ENCODE results near the gene MIF.
A peak's percentile ranks its signal among the peaks of the same experiment; 100 is the strongest.

Gene MIF

DNA sequence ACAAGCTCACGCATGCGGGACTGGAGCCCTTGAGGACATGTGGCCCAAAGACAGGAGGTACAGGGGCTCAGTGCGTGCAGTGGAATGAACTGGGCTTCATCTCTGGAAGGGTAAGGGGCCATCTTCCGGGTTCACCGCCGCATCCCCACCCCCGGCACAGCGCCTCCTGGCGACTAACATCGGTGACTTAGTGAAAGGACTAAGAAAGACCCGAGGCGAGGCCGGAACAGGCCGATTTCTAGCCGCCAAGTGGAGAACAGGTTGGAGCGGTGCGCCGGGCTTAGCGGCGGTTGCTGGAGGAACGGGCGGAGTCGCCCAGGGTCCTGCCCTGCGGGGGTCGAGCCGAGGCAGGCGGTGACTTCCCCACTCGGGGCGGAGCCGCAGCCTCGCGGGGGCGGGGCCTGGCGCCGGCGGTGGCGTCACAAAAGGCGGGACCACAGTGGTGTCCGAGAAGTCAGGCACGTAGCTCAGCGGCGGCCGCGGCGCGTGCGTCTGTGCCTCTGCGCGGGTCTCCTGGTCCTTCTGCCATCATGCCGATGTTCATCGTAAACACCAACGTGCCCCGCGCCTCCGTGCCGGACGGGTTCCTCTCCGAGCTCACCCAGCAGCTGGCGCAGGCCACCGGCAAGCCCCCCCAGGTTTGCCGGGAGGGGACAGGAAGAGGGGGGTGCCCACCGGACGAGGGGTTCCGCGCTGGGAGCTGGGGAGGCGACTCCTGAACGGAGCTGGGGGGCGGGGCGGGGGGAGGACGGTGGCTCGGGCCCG is at the start of gene MIF:
Gene MIF (plus strand): TSS at position 439 of the 765 bp plus-strand sequence. CDS start 92 bp downstream, at position 531.
- no peak for FAIRE-seq
- peak; percentile 85 for DNase-seq (ENCODE audit: insufficient read length, low spot score)
- peak; percentile 86 for TF ChIP-seq POLR2A (IDR thresholded peaks at IDR 0.05; ENCODE audit: low read depth, low read length)

DNA sequence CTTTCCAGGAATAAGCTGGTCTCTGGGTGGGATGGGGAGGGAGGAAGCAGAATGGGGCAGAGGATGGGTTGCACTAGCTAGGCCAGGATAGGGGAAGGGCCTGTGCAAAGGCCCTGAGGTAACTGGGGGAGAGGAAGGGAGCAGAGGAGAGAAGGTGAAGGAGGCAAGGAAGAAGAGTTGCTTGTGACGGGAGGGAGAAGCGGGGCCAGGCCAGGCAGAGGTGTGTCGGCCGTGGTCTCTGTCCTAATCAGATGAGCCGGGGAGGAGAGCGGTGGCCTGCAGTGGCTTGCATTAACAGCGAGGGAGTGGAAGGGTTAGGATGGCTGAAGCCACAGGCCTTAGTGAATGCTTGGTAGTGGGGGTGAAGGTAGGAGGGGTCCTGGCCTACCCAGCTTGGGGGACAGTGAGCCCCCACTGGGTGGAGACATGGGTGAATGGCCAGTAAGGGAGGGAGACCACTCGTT is 49.4 kb upstream of the MIF start:
- no peak for TF ChIP-seq POLR2A (IDR thresholded peaks at IDR 0.05; ENCODE audit: low read depth, low read length)
- DNase-seq (ENCODE audit: insufficient read length, low spot score) = no peak
- FAIRE-seq = no peak

DNA sequence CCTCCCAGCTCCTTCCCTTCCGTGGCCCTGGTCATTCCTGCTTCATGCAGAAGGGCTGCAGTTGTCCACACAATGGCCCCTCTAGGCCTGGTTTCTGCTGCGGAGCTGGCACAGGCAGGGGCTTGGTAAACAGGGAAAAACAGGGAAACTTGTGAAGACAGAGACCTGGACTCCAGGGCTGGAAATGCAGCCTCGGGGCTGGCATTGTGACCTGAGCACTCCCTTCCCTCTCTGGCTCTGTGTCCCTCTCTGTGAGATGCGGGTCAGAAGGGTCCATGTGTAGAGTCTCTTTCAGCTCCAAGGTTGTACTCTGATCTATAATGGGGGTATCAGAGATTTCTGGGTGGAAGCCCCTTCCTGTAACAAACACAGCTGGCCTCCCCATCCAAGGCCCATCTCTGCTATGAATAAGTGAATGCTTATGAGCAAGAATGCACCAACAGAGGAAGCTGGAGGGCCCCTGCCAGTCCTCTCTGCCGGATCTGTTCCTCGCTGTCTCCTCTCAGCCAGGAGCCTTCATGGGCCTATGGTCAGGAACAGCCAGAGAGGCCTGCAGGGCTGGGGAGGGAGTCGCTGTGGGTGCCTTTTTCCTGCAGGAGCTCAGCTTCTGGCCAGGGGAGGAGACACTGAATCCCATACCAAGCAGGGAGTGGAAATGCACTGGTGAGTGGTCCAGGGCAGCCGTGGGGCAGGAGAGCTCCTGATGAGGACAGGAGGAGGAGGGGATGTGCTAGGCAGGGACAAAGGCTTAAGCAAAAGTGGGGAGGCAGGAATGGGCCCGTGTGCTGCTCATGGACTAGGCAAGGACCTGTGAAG is 48.7 kb upstream of the MIF start:
- DNase-seq (ENCODE audit: insufficient read length, low spot score) = no peak
- FAIRE-seq = no peak
- no peak for TF ChIP-seq POLR2A (IDR thresholded peaks at IDR 0.05; ENCODE audit: low read depth, low read length)

DNA sequence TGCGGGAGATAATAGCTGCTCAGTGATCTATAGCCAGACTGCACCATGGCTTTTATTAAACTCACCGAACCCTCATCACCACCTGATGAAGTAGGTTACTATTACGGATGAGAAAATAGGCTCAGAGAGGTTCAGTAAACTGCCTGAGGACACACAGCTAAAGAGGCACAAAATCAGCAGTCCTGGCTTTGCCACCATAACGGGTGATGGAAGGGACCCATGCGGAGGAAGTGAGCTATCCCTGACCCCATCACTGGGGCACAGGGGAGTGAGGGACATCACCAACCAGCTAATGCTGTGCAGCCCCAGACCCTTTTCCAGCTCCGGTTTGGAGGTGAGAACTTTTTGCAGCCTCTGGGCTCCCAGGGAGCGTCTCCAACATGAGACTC is 48.1 kb upstream of the MIF start:
- DNase-seq (ENCODE audit: insufficient read length, low spot score) (no peak), FAIRE-seq (no peak)
- no peak for TF ChIP-seq POLR2A (IDR thresholded peaks at IDR 0.05; ENCODE audit: low read depth, low read length)

DNA sequence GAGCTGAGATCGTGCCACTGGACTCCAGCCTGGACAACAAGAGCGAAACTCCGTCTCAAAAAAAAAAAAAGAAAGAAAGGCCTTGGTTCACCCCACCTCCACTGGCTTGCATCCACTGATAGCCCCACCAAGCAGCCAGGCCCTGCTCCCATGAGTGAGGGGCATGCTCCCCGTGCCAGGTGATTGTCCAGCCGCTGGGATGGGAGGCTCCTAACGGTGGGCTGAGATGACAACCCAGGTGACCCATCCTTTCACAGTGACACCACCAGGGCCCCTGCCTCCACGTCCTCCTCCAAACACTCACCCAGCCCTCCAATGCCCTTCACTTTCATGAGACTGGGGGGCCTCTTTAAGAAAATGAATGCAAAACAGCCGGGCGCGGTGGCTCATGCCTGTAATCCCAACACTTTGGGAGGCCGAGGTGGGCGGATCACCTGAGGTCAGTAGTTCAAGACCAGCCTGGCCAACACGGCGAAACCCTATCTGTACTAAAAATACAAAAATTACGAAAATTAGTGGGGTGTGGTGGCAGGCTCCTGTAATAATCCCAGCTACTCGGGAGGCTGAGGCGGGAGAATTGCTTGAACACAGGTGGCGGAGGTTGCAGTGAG is 46.8 kb upstream of the MIF start:
- DNase-seq (ENCODE audit: insufficient read length, low spot score) = no peak
- no peak for TF ChIP-seq POLR2A (IDR thresholded peaks at IDR 0.05; ENCODE audit: low read depth, low read length)
- no peak for FAIRE-seq

DNA sequence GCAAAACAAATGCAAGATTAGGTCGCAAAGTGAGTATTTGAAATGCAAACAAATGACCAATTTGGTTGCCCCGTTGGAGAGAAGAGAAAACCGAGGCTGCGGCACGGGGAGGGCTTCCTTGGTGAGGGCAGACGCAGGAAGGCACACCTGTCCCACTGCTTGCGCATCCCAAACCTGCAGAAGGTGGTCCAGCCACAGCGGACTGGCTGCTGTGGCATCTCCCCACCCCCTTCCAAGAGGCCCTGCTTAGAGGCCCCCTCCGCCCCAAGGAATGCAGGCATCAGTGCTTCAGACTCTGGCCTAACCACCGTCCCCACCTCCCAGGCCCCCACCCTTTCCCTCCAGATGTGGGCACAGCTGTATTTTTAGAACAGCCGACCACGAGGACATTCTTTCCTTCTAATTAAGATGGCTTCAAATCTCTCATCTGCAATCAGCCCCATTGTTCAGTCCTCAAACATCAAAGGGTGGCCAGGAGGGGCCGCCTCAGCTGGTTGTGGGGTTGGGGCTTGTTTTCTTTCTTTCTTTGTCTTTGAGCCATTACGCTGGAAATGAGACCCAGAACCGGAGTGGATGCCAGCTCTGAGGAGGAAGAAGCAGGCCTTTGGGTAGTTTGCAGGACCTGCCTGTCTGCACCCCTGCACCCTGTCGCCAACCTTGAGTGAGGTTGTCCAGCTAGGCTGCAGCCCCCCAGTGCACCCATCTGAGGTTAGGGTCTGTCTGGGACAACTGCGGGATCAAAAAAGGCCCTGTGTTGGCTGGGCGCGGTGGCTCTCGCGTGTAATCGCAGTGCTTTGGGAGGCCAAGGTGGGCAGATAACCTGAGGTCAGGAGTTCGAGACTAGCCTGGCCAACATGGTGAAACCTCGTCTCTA is 46.0 kb upstream of the MIF start:
- no peak for FAIRE-seq
- no peak for DNase-seq (ENCODE audit: insufficient read length, low spot score)
- TF ChIP-seq POLR2A (IDR thresholded peaks at IDR 0.05; ENCODE audit: low read depth, low read length) = no peak

DNA sequence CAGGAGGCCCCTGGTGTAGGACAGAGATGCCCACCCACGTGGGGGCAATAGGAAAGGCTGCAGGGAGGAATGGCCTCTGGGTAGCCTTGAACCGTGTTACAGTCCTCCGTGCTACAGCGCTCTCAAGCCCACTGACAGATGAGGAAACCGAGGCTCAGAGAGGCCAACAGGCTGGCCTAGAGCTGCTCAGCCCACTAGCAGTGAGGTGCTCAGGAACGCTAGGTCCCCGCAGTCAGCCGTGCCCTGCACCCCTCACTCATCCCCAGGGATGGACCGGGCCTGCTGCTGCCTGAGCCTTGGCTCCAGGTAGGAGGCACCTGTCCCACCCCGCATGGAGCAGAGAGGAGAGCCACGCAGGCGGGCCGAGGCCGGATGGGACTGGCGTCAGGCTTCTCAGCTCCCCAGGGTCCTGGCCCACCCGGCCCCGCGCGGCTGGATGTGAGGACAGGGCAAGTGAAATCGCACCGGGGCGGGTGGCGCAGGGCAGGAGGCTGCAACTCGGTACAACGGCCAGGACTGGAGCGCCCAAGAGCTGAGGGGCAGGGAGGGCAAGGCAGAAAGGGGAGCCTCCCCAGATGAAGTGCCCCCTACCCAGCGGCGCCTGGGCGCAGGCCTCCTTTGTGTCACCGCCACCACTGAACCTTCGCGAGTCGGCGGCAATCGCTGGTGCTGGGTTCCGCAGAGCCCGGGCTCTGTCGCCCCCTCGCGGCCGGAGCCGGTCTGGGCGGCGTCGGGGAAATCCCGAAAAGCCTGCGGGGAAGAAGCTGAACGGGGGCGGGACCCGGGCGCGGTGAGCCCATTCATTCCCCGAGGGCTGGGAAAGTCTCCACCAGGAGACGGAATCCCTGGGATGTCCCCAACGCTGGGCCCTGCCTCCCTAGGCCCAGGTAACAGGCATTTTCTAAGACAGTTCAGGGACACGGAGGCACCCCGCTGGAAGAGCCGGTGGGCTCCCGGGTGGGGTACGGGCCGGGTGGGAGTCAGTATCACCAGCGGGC is 44.9 kb upstream of the MIF start:
- FAIRE-seq = no peak
- TF ChIP-seq POLR2A (IDR thresholded peaks at IDR 0.05; ENCODE audit: low read depth, low read length) = no peak
- peak; percentile 80 for DNase-seq (ENCODE audit: insufficient read length, low spot score)

DNA sequence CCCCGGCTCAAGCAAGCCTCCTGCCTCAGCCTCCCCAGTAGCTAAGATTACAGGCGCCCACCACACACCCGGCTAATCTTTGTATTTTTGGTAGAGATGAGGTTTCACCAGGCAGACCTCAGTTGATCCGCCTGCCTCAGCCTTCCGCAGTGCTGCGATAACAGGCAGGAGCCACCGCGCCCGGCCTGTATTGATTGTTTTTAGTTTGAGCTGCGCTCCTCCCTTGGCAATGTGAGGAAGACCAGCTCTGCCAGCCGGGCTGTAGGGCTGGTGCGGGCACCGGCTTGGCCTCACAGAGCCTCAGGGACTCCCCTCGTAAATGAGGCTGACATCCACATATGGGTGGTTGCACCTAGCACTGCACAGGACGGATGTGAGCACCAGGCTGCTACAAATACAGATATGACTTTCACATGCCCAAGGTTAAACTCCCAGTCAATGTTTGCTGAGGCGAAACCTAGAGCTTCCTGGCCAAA is 44.0 kb upstream of the MIF start:
- DNase-seq (ENCODE audit: insufficient read length, low spot score) (no peak), FAIRE-seq (no peak)
- TF ChIP-seq POLR2A (IDR thresholded peaks at IDR 0.05; ENCODE audit: low read depth, low read length) = no peak

DNA sequence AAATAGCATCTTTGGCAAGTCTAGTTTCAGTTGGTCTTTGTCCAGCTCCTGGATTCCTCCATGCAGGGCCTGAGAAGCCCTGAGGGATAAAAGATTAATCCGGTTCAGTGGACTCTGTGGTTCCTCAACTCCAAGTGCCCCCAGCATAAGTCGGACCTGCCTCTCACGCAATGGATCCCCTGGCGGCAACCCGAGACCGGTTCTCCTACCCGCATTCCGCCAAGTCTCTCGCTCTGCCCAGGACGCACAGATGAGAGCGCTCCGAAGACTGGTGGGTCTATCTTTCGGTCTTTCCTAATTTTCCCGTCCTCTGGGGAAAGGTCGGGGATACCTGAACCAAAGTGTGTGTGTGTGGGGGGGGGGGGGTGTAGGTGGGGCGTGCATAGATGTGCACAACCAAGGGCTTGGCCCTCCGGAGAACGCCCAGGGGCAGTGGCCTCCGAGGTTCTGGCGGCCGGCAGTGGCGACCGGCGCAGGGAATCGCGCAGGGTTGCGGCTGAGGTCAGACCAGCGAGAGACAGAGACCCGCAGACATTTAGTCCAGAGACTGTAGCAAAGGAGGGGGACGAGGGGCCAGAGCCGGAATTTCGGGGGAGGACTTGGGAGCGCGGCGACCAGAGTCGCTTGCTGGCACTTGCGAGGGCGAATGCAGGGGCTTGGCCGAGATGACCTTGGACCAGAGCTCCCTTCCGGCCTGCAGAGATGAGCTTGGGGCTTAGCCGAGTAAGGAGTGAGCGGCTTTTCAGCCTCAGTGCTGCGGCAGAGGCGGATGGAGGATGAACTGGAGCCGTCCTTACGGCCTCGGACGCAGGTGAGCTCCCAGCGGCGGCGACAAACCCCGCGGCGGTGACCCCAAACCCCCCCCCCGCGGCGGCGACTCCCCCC is 37.2 kb upstream of the MIF start:
- FAIRE-seq = no peak
- no peak for TF ChIP-seq POLR2A (IDR thresholded peaks at IDR 0.05; ENCODE audit: low read depth, low read length)
- no peak for DNase-seq (ENCODE audit: insufficient read length, low spot score)

DNA sequence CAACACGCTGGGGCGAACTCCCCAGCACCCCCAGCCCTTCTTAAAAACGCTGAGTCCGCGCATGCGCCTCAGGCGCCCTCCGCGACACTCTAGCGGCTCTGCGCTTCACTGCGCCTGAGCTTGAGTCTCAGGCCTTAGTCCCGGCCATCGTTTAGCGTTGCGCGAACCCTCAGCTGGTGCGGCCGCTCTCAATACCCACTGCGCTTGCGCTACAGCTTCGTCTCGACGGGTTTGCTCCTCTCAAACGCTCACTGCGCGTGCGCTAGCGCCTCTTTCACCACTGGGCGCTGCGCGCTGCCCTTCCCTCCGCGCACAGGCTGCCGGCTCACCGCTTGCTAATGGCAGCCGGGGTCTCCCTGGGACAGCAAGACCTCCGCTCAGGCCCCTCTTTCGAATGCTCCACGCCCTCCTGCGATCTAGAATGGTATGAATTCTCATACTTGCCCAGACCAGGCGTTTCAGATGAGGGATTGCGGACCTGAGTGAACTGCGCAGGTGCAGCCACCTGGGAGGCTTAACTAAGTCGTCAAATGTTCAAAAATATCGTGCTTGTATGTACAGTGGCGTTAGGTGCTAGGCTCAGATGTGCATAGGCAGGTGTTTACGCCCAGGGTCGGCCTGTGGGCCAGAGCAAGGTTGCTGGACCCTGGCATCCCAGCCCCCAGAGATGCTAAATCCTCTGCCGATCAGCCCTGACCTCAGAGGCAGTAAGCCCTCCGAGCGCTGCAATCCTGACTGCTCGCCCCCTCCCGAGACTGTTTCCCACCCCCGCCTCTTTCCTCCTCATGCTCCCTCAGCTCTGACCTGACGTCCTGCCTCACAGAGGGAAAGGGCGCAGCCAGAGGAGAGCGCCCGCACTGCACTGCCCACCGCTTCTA is 36.3 kb upstream of the MIF start, which contains the start of gene SLC2A11:
Gene SLC2A11 (plus strand): TSS at position 270 of the 878 bp plus-strand sequence. CDS start 125 bp downstream, at position 395.
- TF ChIP-seq POLR2A (IDR thresholded peaks at IDR 0.05; ENCODE audit: low read depth, low read length) = peak; percentile 51
- DNase-seq (ENCODE audit: insufficient read length, low spot score) (peak; percentile 94), FAIRE-seq (peak; percentile 73)

Data from H54 (cell line).